H1 (cell line): ENCODE measurements around the gene MFN1.

ENCODE experiments used
- CEBPB ChIP-seq: IDR thresholded peaks from 2 replicates; pipeline ENCODE4 v1.6.1; 2012; ENCODE audit warnings: low read depth, low read length
- TF ChIP-seq, protein P1 (sequence below), 3 experiments: IDR thresholded peaks; 1 replicate in 2 of 3; 2 replicates in 1 of 3; pipeline versions ENCODE4 v1.5.1 to v1.6.1; 2011; ENCODE audit warnings: low read length in 3 of 3, mild to moderate bottlenecking in 3 of 3, inconsistent platforms in 2 of 3, low read depth in 1 of 3, moderate library complexity in 1 of 3; ENCODE audit not compliant: insufficient read depth in 1 of 3; ENCODE audit errors: control extremely low read depth in 1 of 3

DNA sequence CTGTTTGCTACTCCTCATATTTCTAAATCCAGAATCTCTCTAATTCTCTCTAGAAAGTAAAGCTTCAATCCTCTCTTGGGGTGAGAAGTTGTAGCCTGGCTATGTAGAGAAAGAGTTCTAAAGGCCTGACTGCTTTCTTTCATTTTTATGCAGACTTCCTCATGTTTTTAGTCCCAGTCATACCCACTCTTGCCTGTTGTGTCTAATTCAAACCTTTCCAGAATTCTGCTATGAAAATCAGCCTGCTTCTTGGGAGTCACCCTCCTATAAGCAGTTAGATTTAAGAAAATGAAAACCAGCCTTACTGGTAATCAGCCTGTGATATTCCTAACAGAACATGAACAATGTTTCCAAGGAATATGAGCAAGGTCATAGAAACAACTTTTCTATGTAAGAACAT is 39.5 kb upstream of the MFN1 start:
- TF ChIP-seq, protein P1, sequence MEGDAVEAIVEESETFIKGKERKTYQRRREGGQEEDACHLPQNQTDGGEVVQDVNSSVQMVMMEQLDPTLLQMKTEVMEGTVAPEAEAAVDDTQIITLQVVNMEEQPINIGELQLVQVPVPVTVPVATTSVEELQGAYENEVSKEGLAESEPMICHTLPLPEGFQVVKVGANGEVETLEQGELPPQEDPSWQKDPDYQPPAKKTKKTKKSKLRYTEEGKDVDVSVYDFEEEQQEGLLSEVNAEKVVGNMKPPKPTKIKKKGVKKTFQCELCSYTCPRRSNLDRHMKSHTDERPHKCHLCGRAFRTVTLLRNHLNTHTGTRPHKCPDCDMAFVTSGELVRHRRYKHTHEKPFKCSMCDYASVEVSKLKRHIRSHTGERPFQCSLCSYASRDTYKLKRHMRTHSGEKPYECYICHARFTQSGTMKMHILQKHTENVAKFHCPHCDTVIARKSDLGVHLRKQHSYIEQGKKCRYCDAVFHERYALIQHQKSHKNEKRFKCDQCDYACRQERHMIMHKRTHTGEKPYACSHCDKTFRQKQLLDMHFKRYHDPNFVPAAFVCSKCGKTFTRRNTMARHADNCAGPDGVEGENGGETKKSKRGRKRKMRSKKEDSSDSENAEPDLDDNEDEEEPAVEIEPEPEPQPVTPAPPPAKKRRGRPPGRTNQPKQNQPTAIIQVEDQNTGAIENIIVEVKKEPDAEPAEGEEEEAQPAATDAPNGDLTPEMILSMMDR (IDR thresholded peaks at IDR 0.05; ENCODE audit: control extremely low read depth in 1 of 3, insufficient read depth in 1 of 3, low read depth in 1 of 3, low read length in 3 of 3): no peak
- TF ChIP-seq CEBPB: no peak
